GM12875 (cell line): ENCODE measurements around the gene NEXN.

Experiments used
- H3K4me3 ChIP-seq: one replicate; pipeline ENCODE4 v1.5.1; 2011; ENCODE audit warnings: low read depth, low read length, control low read depth
- TF ChIP-seq, protein P1 (sequence below): IDR thresholded peaks from 2 replicates; pipeline ENCODE4 v1.5.1; 2011; ENCODE audit warnings: low read depth, mild to moderate bottlenecking, control low read depth, inconsistent platforms, low read length, moderate library complexity, borderline replicate concordance; ENCODE audit not compliant: insufficient read depth

Gene NEXN

DNA sequence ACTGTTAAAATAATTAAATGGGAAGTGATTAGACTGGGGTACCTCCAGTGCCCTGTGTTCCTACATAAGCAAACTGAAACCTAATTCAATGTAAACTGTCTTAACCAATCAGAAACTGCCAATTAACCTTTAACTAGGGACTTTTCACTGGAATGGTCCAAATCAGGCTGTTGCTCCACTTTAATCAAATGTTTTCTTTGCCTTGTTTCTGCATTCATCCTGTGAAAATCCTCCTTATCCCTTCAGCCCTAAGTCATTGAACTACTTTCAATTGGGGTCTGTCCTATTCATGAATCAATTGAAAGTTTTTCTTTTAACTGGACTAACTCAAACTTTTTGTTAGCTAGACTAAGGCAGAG lies 95.6 kb downstream of the NEXN start:
- TF ChIP-seq, protein P1, sequence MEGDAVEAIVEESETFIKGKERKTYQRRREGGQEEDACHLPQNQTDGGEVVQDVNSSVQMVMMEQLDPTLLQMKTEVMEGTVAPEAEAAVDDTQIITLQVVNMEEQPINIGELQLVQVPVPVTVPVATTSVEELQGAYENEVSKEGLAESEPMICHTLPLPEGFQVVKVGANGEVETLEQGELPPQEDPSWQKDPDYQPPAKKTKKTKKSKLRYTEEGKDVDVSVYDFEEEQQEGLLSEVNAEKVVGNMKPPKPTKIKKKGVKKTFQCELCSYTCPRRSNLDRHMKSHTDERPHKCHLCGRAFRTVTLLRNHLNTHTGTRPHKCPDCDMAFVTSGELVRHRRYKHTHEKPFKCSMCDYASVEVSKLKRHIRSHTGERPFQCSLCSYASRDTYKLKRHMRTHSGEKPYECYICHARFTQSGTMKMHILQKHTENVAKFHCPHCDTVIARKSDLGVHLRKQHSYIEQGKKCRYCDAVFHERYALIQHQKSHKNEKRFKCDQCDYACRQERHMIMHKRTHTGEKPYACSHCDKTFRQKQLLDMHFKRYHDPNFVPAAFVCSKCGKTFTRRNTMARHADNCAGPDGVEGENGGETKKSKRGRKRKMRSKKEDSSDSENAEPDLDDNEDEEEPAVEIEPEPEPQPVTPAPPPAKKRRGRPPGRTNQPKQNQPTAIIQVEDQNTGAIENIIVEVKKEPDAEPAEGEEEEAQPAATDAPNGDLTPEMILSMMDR = no peak
- H3K4me3 ChIP-seq = no peak overlapping the region

DNA sequence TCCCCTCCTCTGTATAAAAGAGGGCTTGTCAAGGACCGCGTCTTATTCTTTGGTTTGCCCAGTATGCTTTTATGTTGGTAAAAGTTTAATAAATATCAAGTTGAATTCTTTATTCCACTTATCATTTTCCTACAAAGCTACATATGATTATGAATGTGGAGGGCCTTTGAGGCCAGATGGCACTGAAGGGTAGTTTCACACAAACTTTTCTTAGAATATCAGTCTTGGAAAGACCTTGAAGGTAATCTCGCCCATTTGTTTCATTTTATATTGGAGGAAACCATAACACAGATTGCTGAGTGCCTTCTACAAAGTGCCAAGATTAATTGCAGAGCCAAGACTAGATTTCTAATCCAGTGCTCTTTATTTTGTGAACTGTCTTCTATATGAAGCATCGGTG lies 96.2 kb downstream of the NEXN start:
- TF ChIP-seq, protein P1 = no peak
- no peak overlapping the region for H3K4me3 ChIP-seq

DNA sequence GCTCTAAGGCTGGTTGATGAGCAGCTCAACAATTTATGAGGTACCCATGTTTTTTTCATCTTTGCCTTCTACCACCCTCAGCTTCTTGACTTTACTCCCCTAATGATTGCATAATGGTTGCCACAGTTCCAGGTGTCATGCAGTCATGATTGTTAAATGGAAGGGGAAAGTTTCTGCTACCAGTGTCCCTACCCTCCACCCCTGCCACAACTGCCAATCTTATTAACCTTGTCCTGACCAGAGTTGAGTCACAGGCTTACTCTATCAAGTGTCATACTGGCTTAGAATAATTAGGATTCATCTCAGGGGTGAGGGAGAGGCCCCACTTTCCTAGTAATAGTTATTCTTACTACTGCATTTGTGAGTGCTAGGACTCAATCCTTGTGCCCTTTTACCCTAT lies 98.4 kb downstream of the NEXN start:
- no peak overlapping the region for H3K4me3 ChIP-seq
- TF ChIP-seq, protein P1 = no peak

DNA sequence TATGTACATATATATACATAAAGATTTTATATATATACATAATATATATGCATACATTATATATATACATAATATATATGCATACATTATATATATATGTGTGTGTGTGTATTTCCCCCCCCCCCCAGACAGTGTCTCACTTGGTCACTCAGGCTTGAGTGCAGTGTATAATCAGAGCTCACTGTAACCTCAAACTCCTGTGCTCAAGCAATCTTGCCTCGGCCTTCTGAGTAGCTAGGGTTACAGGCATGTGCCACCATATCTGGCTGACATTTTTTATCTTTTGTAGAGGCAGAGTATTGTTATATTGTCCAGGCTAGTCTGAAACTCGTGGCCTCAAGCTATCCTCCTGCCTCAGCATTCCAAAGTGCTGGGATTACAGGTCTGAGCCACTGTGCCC lies 99.5 kb downstream of the NEXN start:
- TF ChIP-seq, protein P1 = no peak
- H3K4me3 ChIP-seq = no peak overlapping the region

DNA sequence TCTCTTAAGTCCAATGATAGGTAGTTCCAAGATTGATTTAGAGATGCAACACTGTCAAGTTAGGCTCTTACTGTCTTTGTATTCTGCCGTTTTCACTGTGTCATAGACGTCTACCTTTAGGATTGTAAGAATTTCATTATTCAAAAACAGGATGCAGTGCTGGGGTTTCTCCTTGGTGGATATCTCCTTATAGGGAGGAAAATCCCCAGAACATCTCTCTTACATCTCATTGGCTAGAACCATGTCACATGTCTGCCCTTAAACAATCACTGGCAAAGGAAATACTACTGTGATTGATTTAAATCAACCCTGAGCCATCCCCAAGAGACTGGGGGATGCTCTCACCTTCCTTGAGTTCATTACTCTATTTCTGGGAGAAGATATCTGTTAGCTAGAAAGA lies 101.3 kb downstream of the NEXN start:
- no peak overlapping the region for H3K4me3 ChIP-seq
- TF ChIP-seq, protein P1 = no peak

DNA sequence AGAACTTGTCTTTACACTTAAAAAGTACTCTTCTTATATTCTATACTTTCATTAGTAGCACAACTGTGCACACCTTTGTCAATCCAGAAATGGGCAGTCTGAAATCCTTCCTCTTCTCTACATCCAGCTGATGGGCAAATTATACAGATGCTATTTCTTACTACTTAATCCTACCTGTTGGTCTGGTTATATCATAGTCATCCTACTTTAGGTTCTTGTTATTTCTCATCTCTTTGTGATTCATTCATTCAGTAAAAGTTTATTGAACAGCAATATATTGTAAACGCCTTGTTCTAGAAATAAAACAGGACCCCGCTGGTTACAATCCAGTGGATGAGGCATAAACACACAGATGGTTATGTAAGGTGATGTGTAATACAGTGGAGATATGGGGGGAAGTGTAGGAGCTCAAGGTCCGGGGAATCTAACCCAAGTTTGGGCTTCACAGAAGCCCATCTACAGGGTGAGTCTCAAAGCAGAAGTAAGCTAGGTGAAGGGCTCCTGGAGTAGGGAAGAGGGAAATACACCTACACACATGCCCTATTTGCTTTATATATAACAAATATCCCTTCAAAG lies 102.3 kb downstream of the NEXN start:
- H3K4me3 ChIP-seq = no peak overlapping the region
- TF ChIP-seq, protein P1 = no peak

DNA sequence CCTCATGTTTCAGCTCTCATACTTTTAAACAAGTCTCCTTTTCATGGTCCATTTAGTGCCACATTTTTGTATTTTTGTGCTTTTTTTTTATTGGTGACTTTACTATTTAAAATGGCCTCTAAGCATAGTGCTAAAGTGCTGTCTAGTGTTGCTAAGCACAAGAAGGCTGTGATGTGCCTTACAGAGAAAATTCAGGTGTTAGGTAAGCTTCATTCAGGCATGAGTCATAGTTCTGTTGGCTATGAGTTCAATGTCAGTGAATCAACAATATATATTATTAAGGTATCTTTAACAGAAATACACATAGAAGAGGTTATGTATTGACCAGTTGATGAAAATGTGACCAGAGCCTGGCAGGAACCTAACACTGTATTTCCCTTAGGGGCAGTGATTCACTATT lies 103.2 kb downstream of the NEXN start:
- no peak overlapping the region for H3K4me3 ChIP-seq
- TF ChIP-seq, protein P1 = no peak
